ENCODE results near the gene NAV2.

Gene NAV2

DNA sequence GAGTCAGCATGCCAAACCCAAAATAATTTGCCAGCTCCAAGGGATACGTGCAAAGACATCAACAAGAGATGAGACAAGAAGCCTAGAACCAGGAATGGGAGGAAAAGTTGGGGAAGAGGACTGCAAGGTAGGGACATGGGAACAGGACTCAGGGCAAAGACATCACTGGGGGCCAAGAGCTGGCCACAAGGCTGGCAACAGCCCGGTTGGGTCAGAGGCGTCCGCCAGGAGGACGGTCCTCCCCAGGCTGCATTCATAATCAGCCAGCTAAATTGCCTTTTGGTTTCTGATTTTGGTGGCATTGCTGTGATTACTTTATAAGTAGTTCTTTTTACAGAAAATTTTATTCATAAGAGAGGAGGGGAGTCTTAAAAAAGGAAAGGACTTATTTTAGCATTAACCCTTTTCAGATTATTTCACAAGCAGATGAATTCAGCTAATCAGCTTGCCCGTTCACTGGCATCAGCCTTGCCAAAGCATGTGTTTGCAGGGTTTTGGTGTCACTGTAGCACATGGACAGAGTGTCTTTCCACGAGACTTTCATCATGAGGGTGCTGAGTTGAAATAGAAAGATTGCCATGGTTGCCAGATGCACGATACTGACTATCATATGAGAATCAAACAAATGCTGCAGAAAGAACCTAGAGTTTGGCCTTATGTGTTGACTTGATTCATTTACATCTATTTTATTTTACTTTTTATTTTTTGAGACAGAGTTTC, 23.2 kb upstream of the NAV2 start:
- no peak for FAIRE-seq

DNA sequence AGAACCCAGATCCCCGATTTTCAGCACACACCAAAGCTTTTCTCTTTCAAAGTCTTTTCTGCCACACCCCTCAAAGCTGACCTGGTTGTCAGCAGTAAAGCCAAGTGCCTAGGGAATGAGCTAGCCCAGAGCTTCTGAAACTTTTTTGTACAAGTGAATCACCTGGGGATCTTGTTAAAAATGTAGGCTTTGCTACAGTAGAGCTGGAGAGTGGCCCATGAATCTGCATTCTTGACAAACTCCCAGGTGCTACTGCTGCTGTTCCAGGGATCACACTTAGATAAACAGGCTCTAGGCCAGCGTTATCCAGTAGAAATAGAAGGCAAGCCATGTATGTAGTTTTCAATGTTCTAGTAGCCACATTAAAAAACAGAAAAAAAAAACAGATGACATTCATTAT, 21.8 kb upstream of the NAV2 start:
- no peak for FAIRE-seq

DNA sequence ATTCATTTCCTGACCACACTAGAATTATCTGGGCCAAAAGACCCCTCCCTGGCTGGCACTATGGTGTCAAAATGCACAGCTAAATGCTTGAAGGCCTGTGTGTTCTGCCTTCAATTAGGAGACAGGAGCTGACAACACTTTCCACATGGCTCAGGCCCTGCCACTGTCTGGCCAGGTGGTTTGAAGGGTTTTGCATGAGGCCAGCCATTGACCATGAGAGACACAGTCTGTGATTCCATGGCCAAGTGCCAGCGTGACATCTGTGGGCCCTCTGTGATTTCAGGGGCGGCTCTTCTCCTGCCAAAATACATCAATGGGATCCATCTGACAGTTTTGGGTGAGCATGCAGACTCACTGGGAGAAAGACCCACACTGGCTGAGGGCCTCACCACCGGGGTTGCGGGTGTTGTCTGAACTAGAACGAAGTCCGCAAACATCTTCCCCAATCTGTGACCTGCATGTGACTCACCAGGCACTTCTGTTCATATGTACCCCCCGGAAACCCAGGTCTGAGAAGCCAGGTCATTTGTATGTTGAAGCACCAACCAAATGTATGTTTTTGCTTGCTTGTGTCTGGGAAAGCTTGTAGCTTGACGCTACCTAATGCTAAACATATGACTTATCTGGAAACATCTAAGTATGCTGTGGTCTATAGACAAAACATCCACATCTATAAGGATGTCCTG, 20.7 kb upstream of the NAV2 start:
- no peak for FAIRE-seq

DNA sequence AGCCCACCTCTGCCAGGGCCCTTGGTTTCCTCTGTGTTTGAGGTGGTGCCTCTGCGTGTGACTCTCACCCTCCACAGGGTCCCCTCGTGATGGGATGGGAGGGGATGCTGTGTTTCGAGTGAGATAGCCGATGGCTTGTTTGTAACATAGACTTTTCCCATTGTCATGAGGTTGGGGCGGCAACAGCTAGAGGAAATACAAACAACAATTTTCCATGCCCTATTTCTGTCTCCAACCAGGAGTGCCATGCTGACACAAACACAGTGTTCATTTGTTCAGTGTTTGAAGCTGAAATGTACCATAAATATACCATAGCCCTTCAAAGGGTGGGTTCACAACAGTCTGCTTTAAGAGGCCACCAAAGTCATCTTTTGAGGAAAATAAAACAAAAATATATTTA, 19.5 kb upstream of the NAV2 start:
- FAIRE-seq: no peak

DNA sequence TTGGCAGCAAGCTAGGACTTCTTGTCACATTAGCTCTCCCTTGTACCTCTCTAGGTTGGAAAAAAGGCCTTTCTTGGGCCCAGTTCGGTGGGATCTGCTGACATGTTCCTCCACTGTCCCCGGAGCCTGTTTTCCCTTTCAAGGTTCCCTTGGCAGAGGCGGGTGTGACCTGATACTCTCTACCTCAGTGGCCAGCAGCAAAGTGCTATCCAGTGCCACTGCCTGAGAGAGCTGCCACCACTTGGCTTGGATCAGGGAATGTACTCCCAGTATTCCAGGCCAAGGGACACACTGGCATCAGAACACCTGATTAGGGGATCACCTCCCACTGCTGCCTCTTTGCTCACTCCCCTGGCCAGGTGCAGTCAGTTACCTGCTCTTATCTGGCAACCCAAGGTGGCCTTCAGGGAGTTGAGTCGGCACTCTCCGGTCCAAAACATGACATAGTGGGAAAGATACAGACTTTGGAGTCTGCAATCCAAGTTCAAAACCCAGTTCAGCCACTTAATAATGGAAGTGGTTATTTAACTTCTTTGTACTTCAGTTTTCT, 17.8 kb upstream of the NAV2 start:
- FAIRE-seq: no peak

DNA sequence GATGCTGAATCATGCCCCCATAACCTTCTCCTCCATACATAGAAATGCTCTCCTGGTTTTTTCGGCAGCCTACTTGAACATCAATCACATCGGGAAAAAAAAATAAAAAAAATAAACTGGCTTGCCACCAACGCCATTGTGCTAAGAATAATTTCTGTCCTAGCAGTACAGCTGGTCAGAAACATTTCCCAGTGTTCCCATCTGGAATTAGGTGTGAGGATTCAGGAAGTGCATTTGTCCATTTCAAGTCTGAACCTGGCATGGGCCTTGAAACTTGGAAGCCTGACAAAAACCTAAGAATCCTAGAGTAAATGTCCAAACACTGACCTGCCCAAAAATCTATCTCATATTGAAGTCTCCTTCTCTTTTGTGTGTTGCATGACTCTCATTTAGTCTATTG, 16.6 kb upstream of the NAV2 start:
- no peak for FAIRE-seq

DNA sequence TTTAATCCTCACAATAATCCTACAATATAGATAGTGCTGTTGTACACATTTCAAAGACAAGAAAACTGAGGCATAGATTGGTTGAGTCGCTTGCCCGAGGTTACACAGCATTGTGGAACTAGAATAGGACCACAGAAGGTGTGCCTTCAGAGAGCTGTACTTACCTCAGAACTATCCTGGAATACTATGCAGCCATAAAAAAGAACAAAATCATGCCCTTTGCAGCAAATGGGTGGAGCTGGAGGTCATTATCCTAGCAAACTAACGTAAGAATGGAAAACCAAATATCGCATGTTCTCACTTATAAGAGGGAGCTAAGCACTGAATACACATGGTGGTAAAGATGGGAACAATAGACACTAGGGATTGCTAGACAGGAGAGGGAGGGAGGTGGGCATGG, 15.7 kb upstream of the NAV2 start:
- FAIRE-seq: no peak

DNA sequence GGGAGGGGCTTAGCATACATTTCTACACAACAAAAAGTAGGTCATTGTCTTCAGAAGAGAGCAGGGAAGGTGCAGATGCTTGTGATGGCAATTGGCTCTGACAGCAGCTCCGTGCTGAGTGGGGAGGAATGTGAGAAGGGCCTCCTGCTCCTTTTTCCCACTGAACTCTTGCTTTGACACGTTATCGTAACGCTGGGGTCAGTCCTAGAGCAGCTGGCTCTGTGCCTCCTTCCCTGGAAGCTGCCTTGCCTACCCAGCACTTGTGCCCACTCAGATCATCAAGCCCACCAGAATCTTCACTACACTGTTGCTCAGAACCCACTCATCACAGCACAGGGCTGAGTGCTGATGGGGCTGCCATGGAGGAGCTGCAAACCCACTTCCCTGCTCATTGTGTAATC, 14.9 kb upstream of the NAV2 start:
- FAIRE-seq: no peak

DNA sequence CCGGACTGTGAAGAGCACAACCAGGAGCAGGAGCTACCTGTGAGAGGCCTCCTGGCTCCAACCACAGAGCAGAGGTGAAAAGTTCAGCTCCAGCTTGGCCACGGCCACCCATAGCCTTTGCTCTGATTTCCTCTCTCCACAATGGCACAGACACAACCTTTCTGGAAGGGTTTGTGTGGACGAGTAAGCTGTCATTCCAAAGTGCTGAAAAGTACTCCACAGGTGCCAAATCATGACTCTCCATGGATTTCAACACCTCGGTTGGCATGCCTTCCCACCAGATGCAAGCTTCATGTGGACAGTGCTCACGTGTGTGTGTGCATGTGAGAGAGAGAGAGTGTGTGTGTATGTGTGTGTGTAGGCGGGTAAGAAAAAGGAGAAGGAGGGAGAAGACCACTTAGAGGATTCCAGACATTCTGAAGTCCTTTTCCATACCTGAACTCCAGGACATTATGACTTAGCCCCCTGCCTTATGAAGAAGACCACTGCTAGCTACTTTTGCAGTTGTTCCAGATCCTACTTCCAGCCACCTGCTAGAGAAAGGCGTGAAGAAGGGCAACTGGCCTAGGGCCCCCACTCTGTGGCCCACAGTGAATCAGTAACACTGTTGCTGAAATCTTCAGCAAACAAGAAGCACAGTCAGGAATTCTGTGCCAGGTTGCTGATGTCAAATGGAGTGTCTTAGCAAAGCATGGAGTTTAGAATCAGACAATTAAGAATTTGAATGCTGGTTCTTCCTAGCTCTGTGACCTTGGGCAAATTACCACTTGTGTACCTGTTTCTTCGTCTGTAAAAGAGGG, 13.9 kb upstream of the NAV2 start:
- FAIRE-seq: no peak

DNA sequence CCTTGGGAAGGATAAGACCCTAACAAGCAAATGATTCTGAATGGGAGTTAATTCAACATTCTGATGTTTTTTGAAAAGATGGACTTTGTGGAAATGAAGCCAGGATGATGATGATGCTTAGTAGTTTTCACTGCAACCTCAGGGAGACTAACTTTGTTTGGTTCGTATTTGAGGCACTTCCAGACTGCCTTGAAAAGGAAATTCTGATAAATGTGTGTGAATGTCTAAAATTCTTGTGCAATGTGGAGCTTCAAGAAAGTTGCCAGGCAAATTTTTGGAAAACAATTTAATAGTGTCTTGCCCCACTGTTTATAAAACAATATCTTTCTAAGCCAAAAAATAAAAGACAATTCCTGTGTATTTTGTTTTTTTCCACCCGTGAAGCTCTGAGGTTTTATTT, 11.2 kb upstream of the NAV2 start:
- FAIRE-seq: no peak

DNA sequence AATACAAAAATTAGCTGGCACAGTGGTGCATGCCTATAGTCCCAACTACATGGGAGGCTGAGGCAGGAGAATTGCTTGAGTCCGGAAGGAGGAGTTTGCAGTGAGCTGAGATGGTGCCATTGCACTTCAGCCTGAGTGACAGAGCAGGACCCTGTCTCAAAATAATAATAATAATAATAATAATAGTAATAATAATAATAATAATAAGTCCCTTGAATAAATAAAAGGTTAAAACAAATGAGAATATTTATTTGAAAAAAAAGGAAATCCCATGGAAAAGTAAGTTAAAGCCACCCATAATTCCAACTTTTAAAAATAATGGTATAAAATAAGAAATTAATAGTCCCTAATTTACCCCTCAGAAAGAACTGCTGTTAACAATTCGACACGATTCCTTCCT, 10.0 kb upstream of the NAV2 start:
- no peak for FAIRE-seq

DNA sequence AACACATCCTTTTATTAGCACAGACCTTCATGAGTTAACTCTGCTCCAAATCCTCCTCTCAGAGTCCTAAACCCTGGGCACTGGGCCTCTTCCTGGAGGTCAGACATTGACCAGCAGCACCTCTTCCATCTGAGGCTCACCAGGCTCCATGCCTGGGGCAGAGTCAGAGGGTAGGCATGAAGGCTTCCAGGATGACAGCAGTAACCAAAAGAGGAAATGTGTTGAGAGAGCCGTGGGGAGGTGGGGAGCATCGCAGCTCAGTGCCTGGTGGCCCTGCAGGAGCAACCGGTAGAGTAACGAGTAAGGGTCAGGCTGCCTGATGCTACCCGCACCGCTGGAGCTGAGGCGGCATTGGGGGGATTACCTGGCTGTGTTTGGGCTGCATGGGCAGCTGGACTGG, 9.4 kb upstream of the NAV2 start:
- FAIRE-seq: no peak

DNA sequence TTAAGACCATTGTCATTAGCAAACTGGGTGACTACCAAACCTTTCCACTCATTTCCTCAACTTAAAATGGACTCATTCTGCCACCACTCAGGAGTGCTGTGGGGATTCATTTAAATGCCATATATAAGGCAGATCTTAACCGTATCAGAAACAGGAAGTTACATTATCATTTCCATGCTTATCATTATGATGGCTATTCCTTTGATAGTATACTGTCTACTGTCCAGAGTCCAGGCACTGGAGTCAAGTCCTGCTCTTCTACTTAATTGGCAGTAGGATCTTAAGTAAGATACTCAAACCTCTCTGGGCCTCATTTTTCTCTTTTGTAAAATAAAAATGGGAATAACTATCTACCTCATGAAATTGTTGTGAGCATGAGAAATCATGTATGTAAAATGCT, 8.4 kb upstream of the NAV2 start:
- no peak for FAIRE-seq

DNA sequence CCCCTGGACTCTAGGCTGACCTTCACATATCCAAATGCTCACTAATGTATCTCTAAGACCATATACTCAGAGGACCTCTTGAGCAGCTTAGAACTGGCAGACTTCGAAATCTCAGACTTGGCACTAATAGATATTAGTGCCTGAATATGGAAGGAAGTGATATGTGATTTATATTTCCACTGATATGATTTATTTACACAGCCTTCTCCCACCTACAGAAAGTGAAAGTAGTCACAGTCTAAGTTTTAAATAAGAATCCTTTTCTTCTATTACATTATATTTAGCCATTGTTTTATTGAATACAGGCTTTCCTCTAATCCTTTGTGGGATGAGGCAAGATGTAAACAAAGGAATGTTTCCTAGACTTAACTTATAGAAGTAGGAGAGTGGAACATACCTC, 6.7 kb upstream of the NAV2 start:
- no peak for FAIRE-seq

DNA sequence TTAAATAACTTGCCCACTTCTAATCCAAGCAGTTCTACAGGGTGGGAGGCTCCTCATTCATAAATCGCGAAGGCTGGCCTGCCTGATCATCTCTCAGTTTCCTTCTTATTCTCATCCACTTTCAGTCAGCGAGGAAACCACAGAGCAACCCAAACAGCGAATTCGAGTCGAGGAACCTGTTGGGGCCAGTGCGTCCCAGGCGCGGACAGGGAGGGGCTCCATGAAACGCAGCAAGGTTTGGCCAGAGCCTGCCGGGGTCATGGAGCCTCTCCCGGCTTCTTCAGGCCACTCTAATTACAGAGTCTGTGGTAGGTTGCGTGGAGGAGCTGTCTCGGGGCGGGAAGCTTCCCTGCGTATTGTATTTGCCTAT, 741 bp upstream of the NAV2 start:
- no peak for FAIRE-seq

DNA sequence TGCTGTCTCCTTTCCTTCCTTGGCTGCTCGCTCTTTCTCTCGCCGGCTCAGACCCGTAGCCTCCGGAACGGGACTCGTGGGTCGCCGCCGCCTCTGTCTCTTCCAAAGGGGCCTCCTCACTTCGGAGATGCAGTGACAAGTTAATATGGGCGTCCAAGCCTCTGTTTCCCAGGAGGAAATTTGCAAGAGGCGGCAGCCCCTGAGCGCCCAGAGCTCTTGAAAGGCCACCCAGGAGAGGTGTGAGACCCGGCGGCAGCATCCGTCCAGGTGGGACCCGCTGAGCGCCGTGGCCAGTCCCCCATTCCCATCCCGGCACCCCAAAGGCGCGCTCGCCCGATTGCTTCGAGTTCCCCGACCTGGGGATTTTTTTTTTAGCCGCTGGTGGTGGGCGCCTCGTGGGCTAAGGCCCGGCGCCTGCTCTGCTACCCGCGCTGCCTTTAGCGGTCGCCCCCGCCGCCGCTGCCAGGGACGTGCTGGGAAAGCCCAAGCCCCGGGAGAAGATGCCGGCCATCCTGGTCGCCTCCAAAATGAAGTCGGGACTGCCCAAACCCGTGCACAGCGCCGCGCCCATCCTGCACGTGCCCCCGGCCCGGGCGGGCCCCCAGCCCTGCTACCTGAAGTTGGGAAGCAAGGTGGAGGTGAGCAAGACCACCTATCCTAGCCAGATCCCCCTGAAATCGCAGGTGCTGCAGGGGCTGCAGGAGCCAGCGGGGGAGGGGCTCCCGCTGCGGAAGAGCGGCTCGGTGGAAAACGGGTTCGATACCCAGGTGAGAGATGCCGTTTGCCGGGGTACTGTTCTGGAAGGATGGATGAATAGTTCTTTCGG, 772 bp downstream of the NAV2 start:
- FAIRE-seq: no peak

DNA sequence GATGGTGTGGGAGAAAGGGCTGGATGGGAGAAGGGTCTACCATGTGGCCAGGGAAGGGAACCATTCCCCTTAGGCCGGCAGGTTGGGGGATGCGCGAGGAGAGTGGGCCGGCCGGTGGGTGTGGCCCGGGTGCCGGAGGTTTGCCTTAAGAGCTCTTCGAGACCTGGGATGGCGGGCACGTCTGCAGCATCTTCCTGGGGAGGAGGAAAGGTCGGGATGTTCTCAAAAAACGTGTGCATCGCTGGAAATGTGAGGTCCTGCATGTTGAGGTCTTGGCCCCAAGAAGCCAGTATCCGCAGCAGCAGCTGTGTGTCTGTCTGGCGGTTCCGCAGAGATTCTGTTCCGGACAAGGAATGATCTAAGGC, 1.4 kb downstream of the NAV2 start:
- no peak for FAIRE-seq

DNA sequence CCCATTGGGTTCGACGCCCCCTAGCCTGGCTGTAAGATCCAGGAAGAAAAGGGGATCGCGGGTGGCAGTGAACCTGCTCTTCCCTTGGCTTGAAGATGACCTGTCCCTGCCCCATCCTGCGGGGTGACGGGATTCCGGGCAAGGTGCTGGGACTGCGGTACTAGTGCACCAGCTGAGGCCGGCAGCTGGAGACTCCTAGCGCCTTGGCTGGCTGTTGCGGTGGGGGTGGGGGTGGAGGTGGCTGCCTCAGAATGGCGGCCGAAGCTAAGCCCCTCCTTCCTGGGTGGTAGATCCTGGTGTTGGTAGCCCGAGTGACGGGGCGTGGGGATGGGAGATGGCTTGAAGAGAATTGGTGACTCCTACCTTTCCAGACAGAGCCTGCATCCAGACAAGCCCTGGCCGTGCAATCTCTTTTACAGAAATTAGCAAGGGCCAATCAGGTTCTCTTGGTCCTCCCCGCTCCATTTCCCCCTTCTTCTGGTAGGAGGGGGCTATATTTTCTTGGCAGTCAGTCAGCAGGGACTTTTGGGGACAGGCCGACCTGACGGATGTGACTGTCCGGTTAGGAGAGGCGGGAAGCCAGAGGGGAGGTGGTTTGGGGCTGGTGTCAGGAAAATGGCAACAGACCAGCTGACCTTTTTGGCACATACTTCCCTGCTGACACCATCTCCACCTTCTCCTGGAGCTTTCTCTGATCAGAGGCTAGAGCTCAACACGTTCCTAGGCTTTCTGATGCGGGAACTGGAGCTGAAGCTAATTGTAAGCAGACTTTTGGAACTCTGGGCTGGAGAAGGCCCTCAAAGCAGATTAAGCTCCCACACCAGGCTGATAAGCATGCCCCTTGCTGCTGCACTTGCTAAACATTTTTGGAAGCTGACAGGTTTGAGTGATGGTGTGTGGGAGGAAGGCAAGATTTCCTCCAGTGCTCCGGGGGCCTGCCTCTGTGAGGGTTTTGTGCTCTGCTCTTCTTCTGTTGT, 2.0 kb downstream of the NAV2 start:
- FAIRE-seq: no peak

DNA sequence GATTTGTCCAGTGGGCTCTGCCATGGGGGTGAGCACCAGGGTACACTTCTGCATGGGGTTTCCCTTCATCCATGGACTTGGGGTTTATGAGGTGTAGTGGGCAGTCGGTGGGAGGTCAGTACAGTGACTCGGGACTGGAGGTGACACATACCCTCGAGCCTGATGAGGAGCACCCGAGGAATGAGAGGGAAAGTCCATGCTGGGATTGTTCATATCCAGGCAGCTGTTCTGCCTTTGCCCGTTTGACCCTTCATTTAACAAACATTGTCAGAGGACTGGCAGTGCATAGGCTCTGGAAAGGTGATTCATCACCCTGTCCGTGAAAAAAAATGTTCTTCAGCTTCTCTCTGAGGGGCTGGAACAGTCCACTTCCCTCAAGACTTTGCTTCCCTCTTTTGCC, 2.7 kb downstream of the NAV2 start:
- FAIRE-seq: no peak

DNA sequence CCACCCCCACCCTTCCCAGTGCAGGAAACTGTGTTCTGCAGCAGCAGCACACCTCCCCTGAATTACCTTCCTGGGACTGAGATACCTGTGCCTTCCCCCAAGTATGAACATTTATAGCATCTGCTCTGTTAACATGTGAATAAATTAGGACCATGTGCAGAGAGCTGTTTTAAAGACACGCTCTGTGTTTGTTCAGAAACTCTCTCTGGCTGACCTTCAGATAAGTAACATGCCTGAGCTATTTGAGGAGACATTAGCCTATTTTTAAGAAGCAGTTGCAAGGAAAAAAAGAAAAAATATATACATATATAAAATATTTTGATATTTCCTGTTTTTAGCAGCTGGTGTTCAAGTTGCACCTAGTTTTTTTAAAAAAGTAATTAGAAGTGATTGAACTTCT, 5.4 kb downstream of the NAV2 start:
- FAIRE-seq: no peak

DNA sequence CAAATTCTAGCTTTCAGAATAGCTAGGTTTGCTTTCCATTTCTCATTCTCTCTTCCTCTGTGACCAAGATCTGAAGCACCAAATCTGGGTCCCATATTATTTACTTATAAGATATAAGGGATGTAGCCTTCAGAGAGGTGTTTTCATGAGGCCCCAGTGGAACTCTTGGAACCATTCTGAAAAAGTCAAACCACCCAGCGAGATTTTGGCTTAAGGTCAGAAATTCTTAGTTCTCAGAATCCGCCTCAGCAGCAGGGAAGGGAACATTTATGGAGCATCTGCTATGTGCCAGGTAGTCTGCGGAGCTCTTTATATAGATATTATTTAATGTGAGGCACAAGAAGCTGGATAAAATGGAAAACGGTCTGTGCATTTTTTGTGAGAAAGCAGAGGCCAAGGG, 6.3 kb downstream of the NAV2 start:
- no peak for FAIRE-seq

DNA sequence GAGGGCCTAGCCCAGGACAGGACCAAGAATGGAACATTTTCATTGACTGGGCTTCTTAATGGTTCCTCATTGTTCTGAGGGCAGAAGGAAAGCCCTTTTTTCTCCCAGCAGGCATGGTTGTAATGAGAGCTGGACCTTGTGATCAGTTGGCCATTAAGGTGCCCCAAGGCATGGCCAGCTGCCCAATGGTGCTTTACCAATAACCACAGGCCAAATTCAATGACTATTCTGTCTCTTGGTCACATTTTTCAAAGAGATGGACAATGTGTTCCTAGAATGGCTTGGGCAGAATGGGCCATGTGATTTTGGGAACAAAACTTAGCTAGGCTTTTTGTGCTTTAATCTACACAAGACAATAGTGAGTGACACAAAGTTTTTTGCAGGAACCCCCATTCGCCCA, 7.3 kb downstream of the NAV2 start:
- FAIRE-seq: no peak
